NCI-H446 treated with DMSO at 0.1 percent for 48 hours (cell line): ENCODE results near the gene SMNDC1.

Source experiments
- DNase-seq: peaks from one replicate; lab custom pipeline; 2025; lab: John Stamatoyannopoulos, UW

The SMNDC1 gene

GRCh38 chr10:110327262-110327914 lies 22.7 kb upstream of the SMNDC1 start:
- DNase-seq, result no peak

- no peak for DNase-seq
Observed at GRCh38 chr10:110326351-110327032, 21.8 kb upstream of the SMNDC1 start.

GRCh38 chr10:110324805-110325280 lies 20.1 kb upstream of the SMNDC1 start:
- no peak for DNase-seq

- DNase-seq, result no peak
Observed at GRCh38 chr10:110324201-110324804, 19.6 kb upstream of the SMNDC1 start.

GRCh38 chr10:110323503-110323902 lies 18.8 kb upstream of the SMNDC1 start:
- DNase-seq, result no peak

- no peak for DNase-seq
Observed at GRCh38 chr10:110321869-110322620, 17.3 kb upstream of the SMNDC1 start.

- DNase-seq, result no peak
Observed at GRCh38 chr10:110317866-110318850, 13.4 kb upstream of the SMNDC1 start.

- DNase-seq, result no peak
Observed at GRCh38 chr10:110313674-110314073, 9.0 kb upstream of the SMNDC1 start.

- no peak for DNase-seq
Observed at GRCh38 chr10:110312206-110312605, 7.5 kb upstream of the SMNDC1 start.

GRCh38 chr10:110311357-110311949 lies 6.7 kb upstream of the SMNDC1 start:
- no peak for DNase-seq

GRCh38 chr10:110310741-110311140 lies 6.0 kb upstream of the SMNDC1 start:
- no peak for DNase-seq

- DNase-seq, result no peak
Observed at GRCh38 chr10:110307805-110308204, 3.1 kb upstream of the SMNDC1 start.

GRCh38 chr10:110306452-110306768 lies 1.7 kb upstream of the SMNDC1 start:
- no peak for DNase-seq

GRCh38 chr10:110305767-110306451 lies 1.2 kb upstream of the SMNDC1 start:
- peak; percentile 49 for DNase-seq

GRCh38 chr10:110304394-110304779 lies 333 bp downstream of the SMNDC1 start:
- DNase-seq, result no peak

- no peak for DNase-seq
Observed at GRCh38 chr10:110303681-110304080, 1.0 kb downstream of the SMNDC1 start.

GRCh38 chr10:110300486-110300986 lies 4.2 kb downstream of the SMNDC1 start:
- no peak for DNase-seq

- no peak for DNase-seq
Observed at GRCh38 chr10:110296966-110297365, 7.8 kb downstream of the SMNDC1 start.

GRCh38 chr10:110286841-110287240 lies 17.9 kb downstream of the SMNDC1 start:
- DNase-seq, result no peak

GRCh38 chr10:110285501-110285900 lies 19.2 kb downstream of the SMNDC1 start:
- DNase-seq, result no peak
